ENCODE measurements around the gene SMYD4.

The SMYD4 gene

GRCh38 chr17:1871756-1872155, 42.1 kb upstream of the SMYD4 start:
- no peak overlapping the region for H3K4me3 ChIP-seq (replicated peaks; ENCODE audit: low read depth, low read length)
- DNase-seq (ENCODE audit: low read depth): no peak
- no peak for TF ChIP-seq CTCF (IDR thresholded peaks at IDR 0.05; ENCODE audit: low read length, missing control alignments)

GRCh38 chr17:1870592-1870991, 40.9 kb upstream of the SMYD4 start:
- no peak for DNase-seq (ENCODE audit: low read depth)
- no peak for TF ChIP-seq CTCF (IDR thresholded peaks at IDR 0.05; ENCODE audit: low read length, missing control alignments)

GRCh38 chr17:1868090-1868489, 38.4 kb upstream of the SMYD4 start:
- no peak for DNase-seq (ENCODE audit: low read depth)
- H3K4me3 ChIP-seq (replicated peaks; ENCODE audit: low read depth, low read length): no peak overlapping the region
- no peak for TF ChIP-seq CTCF (IDR thresholded peaks at IDR 0.05; ENCODE audit: low read length, missing control alignments)

More at GRCh38 chr17:1870592-1870991, 40.9 kb upstream of the SMYD4 start:
- H3K4me3 ChIP-seq (replicated peaks; ENCODE audit: low read depth, low read length): no peak overlapping the region

- DNase-seq (ENCODE audit: low read depth): no peak
- TF ChIP-seq CTCF (IDR thresholded peaks at IDR 0.05; ENCODE audit: low read length, missing control alignments): no peak
- H3K4me3 ChIP-seq (replicated peaks; ENCODE audit: low read depth, low read length): no peak overlapping the region
Measured at GRCh38 chr17:1867307-1867706, 37.6 kb upstream of the SMYD4 start.

GRCh38 chr17:1865252-1866037, 35.7 kb upstream of the SMYD4 start:
- H3K4me3 ChIP-seq (replicated peaks; ENCODE audit: low read depth, low read length): no peak overlapping the region
- peak; percentile 59 for DNase-seq (ENCODE audit: low read depth)
- peak; percentile 61 for TF ChIP-seq CTCF (IDR thresholded peaks at IDR 0.05; ENCODE audit: low read length, missing control alignments)

GRCh38 chr17:1861391-1862010, 31.8 kb upstream of the SMYD4 start:
- no peak for DNase-seq (ENCODE audit: low read depth)
- no peak for TF ChIP-seq CTCF (IDR thresholded peaks at IDR 0.05; ENCODE audit: low read length, missing control alignments)
- H3K4me3 ChIP-seq (replicated peaks; ENCODE audit: low read depth, low read length): no peak overlapping the region

All from fibroblast of pulmonary artery (primary cell).